ENCODE data around the gene OLFM1. TPM values are rescaled to one million over a fixed set of nuclear protein-coding genes. Genes with fewer than 3 reads are reported as not detected.

OLFM1 gene
- total RNA-seq, 1 experiment from 2014 or later, result 0.44 TPM

DNA sequence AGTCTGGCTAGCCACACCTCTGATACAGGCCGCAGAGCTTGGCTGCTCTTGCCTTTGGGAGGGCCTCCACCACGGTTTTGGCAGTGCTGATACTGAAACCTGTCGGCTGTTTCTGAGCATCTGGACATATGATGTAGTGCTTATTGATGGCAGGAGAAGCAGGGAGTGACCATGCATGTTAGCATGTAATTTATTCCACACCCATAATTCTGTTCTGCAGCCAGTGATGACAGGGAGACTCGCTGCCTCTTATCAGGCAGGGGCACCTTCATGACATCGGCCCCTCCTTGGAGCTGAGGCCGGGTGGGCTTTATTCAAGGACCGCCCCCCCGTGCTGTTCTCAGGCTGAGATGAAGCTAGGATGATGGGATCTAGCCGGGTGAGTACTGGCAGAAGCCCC lies 49.0 kb downstream of the OLFM1 start:
- BruUV-seq (replicated peaks), result no TSS peak
- Histone ChIP-seq H2AFZ (ENCODE audit: low read length) (no peak overlapping the region), H3K36me3 (ENCODE audit: low read depth, low read length) (no peaks in the 10 kb centered on the region), H3K27ac (ENCODE audit: low read length) (no peak overlapping the region), H3K4me2 (ENCODE audit: low read length) (no peak overlapping the region), H3K79me2 (ENCODE audit: low read length) (no peaks in the 10 kb centered on the region), H4K20me1 (ENCODE audit: low read length) (no peaks in the 10 kb centered on the region), H3K9me3 (ENCODE audit: low read length) (no peaks in the 10 kb centered on the region), H3F3A (ENCODE audit: low read length, unreplicated experiment) (no peaks in the 10 kb centered on the region), H3K4me3 (ENCODE audit: low read length) (no peak overlapping the region), H3K4me1 (ENCODE audit: insufficient read depth, low read length) (no peaks in the 10 kb centered on the region), H3K9ac (ENCODE audit: low read length) (no peak overlapping the region), H3K27me3 (ENCODE audit: low read length) (no peaks in the 10 kb centered on the region), H3K9me2 (replicated peaks; ENCODE audit: low read length) (no peaks in the 10 kb centered on the region)
- TF ChIP-seq EZH2 (IDR thresholded peaks at IDR 0.05; ENCODE audit: low read length, unreplicated experiment) (no peak), EZH2phosphoT487 (IDR thresholded peaks at IDR 0.05; ENCODE audit: borderline replicate concordance, low read length) (no peak)
- TF ChIP-seq, protein P1, sequence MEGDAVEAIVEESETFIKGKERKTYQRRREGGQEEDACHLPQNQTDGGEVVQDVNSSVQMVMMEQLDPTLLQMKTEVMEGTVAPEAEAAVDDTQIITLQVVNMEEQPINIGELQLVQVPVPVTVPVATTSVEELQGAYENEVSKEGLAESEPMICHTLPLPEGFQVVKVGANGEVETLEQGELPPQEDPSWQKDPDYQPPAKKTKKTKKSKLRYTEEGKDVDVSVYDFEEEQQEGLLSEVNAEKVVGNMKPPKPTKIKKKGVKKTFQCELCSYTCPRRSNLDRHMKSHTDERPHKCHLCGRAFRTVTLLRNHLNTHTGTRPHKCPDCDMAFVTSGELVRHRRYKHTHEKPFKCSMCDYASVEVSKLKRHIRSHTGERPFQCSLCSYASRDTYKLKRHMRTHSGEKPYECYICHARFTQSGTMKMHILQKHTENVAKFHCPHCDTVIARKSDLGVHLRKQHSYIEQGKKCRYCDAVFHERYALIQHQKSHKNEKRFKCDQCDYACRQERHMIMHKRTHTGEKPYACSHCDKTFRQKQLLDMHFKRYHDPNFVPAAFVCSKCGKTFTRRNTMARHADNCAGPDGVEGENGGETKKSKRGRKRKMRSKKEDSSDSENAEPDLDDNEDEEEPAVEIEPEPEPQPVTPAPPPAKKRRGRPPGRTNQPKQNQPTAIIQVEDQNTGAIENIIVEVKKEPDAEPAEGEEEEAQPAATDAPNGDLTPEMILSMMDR (conservative IDR thresholded peaks at IDR 0.05; ENCODE audit: low read depth, low read length), result no peak
- ATAC-seq, result no peak
- no peak for DNase-seq
- intact Hi-C loops (cut with micrococcal nuclease), result no loop called here
- ChIA-PET POLR2A (ENCODE audit: unreplicated experiment) (no interaction called here), CTCF (no interaction called here)

DNA sequence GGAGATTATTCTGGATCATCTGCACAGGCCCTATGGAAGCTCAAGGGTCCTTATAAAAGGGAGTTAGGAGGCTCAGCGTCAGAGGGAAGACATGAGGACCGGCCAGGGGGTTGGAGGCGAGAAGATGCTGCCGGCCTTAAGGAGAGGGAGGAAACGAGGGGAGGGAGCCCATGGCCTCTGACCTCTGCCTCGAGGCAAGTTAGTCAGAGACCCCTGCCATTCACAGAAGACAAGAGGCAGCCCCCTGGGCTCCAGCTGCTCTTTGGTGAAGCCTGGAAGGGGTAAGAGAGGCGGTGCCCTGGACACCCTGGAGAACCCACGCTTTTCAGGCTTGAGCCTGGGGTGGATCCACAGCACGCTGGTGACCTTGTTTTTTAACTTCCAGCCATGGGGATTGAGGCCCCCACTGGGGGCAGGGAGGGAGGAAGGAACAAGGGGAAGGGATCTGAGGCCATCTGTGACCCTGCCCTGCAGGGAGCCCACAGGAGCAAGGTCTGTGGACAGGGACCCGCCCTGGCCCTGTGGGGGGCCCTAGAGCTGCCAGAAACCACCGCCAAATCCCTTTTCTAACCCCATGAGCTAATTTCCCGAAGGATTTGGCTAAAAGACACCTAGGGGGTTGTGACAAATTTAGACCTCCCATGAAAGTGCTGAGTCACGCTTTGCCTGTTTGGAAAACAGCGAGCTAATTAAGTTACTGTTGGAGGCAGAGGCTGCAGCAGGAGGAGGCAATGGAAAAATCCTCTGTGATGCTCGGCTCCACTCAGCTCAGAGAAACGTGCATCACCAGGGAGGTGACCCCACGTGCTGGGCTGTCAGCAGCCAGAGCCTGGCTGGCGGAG lies 49.7 kb downstream of the OLFM1 start:
- Histone ChIP-seq H3K9me3 (ENCODE audit: low read length) (no peaks in the 10 kb centered on the region), H3F3A (ENCODE audit: low read length, unreplicated experiment) (no peaks in the 10 kb centered on the region), H4K20me1 (ENCODE audit: low read length) (no peaks in the 10 kb centered on the region), H3K79me2 (ENCODE audit: low read length) (no peaks in the 10 kb centered on the region), H3K4me3 (ENCODE audit: low read length) (no peak overlapping the region), H3K27me3 (ENCODE audit: low read length) (no peaks in the 10 kb centered on the region), H3K27ac (ENCODE audit: low read length) (no peak overlapping the region), H3K9me2 (replicated peaks; ENCODE audit: low read length) (no peaks in the 10 kb centered on the region), H3K4me2 (ENCODE audit: low read length) (no peak overlapping the region), H3K9ac (ENCODE audit: low read length) (no peak overlapping the region), H3K36me3 (ENCODE audit: low read depth, low read length) (no peaks in the 10 kb centered on the region), H2AFZ (ENCODE audit: low read length) (no peak overlapping the region), H3K4me1 (ENCODE audit: insufficient read depth, low read length) (no peaks in the 10 kb centered on the region)
- DNase-seq (no peak), ATAC-seq (no peak)
- BruUV-seq (replicated peaks), result no TSS peak
- CTCF ChIA-PET, result no interaction called here
- TF ChIP-seq EZH2phosphoT487 (IDR thresholded peaks at IDR 0.05; ENCODE audit: borderline replicate concordance, low read length), result no peak
- TF ChIP-seq EZH2 (IDR thresholded peaks at IDR 0.05; ENCODE audit: low read length, unreplicated experiment), result no peak
- TF ChIP-seq, protein P1 (conservative IDR thresholded peaks at IDR 0.05; ENCODE audit: low read depth, low read length), result no peak
- intact Hi-C loops (cut with micrococcal nuclease), result no loop called here
- POLR2A ChIA-PET (ENCODE audit: unreplicated experiment), result no interaction called here

DNA sequence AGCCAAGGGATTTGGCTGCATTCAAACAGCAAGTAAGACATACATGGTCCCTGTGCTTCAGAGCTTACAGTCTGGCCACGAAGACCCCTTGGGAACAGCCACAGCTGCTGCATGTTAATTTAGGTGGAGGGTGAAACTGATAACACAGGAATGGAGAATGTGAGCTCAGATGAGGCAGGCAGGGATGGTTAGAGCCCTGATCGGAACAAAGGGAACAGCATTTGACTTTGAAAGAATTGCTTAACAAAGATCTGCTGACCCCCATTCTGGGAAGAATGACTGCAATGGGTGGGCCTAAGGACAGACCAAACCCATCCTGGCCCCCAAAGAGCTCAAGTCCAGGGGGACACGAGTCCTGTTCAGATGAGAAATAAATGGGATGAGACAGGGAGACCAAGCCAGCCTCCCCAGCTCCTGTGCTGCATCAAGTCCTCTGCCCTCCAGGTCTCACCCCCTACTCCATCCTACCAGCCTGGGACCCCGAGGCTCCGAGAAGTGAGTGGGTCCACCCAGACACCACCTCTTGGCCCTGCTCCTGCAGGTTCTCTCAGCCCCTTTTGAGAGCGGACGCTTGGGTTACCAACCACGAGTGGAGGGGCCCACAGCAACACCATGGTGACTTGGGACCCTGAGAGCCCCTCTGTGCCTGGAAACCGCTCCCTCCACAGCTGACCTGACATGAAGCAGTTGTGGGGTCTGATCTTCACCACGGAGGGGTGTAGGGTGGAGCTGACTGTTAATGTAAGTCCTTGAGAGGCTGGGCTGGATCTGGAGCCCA lies 50.8 kb downstream of the OLFM1 start:
- Histone ChIP-seq H3K36me3 (ENCODE audit: low read depth, low read length) (no peaks in the 10 kb centered on the region), H3K27ac (ENCODE audit: low read length) (no peak overlapping the region), H3K27me3 (ENCODE audit: low read length) (no peaks in the 10 kb centered on the region), H3K9me3 (ENCODE audit: low read length) (no peaks in the 10 kb centered on the region), H3F3A (ENCODE audit: low read length, unreplicated experiment) (no peaks in the 10 kb centered on the region), H2AFZ (ENCODE audit: low read length) (no peak overlapping the region), H4K20me1 (ENCODE audit: low read length) (no peaks in the 10 kb centered on the region), H3K4me3 (ENCODE audit: low read length) (no peak overlapping the region), H3K79me2 (ENCODE audit: low read length) (no peaks in the 10 kb centered on the region), H3K9ac (ENCODE audit: low read length) (no peak overlapping the region), H3K4me1 (ENCODE audit: insufficient read depth, low read length) (no peaks in the 10 kb centered on the region), H3K4me2 (ENCODE audit: low read length) (no peak overlapping the region), H3K9me2 (replicated peaks; ENCODE audit: low read length) (no peaks in the 10 kb centered on the region)
- DNase-seq (no peak), ATAC-seq (no peak)
- no TSS peak for BruUV-seq (replicated peaks)
- CTCF ChIA-PET, result no interaction called here
- intact Hi-C loops (cut with micrococcal nuclease), result no loop called here
- POLR2A ChIA-PET (ENCODE audit: unreplicated experiment), result no interaction called here
- no peak for TF ChIP-seq EZH2phosphoT487 (IDR thresholded peaks at IDR 0.05; ENCODE audit: borderline replicate concordance, low read length)
- no peak for TF ChIP-seq EZH2 (IDR thresholded peaks at IDR 0.05; ENCODE audit: low read length, unreplicated experiment)
- TF ChIP-seq, protein P1 (conservative IDR thresholded peaks at IDR 0.05; ENCODE audit: low read depth, low read length), result no peak

Measured in PC-3 (cell line).